ENCODE results near the gene BTG4.

DNA sequence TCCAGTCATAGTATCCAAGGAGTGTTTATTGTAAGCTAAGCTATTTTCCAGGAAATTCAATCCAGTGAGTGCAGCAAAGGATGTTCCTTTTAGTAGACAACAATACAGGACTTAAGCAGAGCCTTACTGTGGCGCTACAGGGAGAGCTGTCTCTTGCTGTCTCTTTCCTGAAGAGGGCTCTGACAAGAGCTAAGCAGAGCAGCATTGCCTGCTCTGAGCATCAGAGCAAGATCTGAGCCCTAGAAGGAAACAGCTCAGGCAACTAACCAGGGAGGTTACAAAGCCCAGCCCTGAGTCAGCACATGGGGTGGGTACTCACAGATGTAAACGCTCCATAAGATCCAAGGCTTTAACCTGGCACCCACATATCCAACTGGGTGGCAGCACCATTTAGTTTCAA is 36.3 kb upstream of the BTG4 start:
- TF ChIP-seq CREM (CRISPR knock-in tag; IDR thresholded peaks at IDR 0.05) (no peak), ZNF263 (CRISPR knock-in tag; IDR thresholded peaks at IDR 0.05; ENCODE audit: low read depth) (no peak), ZNF671 (CRISPR knock-in tag; IDR thresholded peaks at IDR 0.05) (no peak)
- TF ChIP-seq, protein P1, sequence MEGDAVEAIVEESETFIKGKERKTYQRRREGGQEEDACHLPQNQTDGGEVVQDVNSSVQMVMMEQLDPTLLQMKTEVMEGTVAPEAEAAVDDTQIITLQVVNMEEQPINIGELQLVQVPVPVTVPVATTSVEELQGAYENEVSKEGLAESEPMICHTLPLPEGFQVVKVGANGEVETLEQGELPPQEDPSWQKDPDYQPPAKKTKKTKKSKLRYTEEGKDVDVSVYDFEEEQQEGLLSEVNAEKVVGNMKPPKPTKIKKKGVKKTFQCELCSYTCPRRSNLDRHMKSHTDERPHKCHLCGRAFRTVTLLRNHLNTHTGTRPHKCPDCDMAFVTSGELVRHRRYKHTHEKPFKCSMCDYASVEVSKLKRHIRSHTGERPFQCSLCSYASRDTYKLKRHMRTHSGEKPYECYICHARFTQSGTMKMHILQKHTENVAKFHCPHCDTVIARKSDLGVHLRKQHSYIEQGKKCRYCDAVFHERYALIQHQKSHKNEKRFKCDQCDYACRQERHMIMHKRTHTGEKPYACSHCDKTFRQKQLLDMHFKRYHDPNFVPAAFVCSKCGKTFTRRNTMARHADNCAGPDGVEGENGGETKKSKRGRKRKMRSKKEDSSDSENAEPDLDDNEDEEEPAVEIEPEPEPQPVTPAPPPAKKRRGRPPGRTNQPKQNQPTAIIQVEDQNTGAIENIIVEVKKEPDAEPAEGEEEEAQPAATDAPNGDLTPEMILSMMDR (IDR thresholded peaks at IDR 0.05) = no peak
